Measurements from ENCODE around the gene UGT1A7.
"Not testable (repeated sequence)": the region's sequence is repeated elsewhere in the genome, so short reads cannot be mapped to it uniquely, and the experiment has no call there.

UGT1A7 gene

GRCh38 chr2:233679196-233679595, 2.5 kb upstream of the UGT1A7 start:
- no peak for FAIRE-seq
- no peak for DNase-seq (ENCODE audit: extremely low spot score, insufficient read length, low read depth)

- no peak for DNase-seq (ENCODE audit: extremely low spot score, insufficient read length, low read depth)
- FAIRE-seq = no peak
Measured at GRCh38 chr2:233680361-233681045, 1.2 kb upstream of the UGT1A7 start.

GRCh38 chr2:233684640-233685039, 2.9 kb downstream of the UGT1A7 start:
- FAIRE-seq (no peak), DNase-seq (ENCODE audit: extremely low spot score, insufficient read length, low read depth) (no peak)

GRCh38 chr2:233686928-233687327, 5.2 kb downstream of the UGT1A7 start:
- FAIRE-seq (no peak), DNase-seq (ENCODE audit: extremely low spot score, insufficient read length, low read depth) (no peak)

- FAIRE-seq (no peak), DNase-seq (ENCODE audit: extremely low spot score, insufficient read length, low read depth) (no peak)
Measured at GRCh38 chr2:233688341-233688740, 6.6 kb downstream of the UGT1A7 start.

- no peak for FAIRE-seq
- no peak for DNase-seq (ENCODE audit: extremely low spot score, insufficient read length, low read depth)
Measured at GRCh38 chr2:233689031-233689430, 7.3 kb downstream of the UGT1A7 start.

GRCh38 chr2:233689501-233689900, 7.8 kb downstream of the UGT1A7 start:
- DNase-seq (ENCODE audit: extremely low spot score, insufficient read length, low read depth) (no peak), FAIRE-seq (no peak)

GRCh38 chr2:233690444-233690843, 8.7 kb downstream of the UGT1A7 start:
- FAIRE-seq = no peak
- no peak for DNase-seq (ENCODE audit: extremely low spot score, insufficient read length, low read depth)

- no peak for FAIRE-seq
- DNase-seq (ENCODE audit: extremely low spot score, insufficient read length, low read depth) = no peak
Measured at GRCh38 chr2:233691443-233692433, 10.0 kb downstream of the UGT1A7 start.

GRCh38 chr2:233692648-233693047, 10.9 kb downstream of the UGT1A7 start, which contains the start of gene UGT1A6:
Gene UGT1A6 (plus strand): TSS chr2:233692890. CDS start chr2:233693005, 115 bp downstream.
- no peak for DNase-seq (ENCODE audit: extremely low spot score, insufficient read length, low read depth)
- no peak for FAIRE-seq

- no peak for FAIRE-seq
Measured at GRCh38 chr2:233693963-233694362, 12.3 kb downstream of the UGT1A7 start.

GRCh38 chr2:233698740-233699139, 17.0 kb downstream of the UGT1A7 start:
- FAIRE-seq (no peak), DNase-seq (ENCODE audit: extremely low spot score, insufficient read length, low read depth) (no peak)

More at GRCh38 chr2:233693963-233694362, 12.3 kb downstream of the UGT1A7 start:
- no peak for DNase-seq (ENCODE audit: extremely low spot score, insufficient read length, low read depth)

GRCh38 chr2:233699424-233700027, 17.8 kb downstream of the UGT1A7 start:
- no peak for FAIRE-seq
- no peak for DNase-seq (ENCODE audit: extremely low spot score, insufficient read length, low read depth)

GRCh38 chr2:233700028-233700635, 18.4 kb downstream of the UGT1A7 start:
- FAIRE-seq = no peak
- no peak for DNase-seq (ENCODE audit: extremely low spot score, insufficient read length, low read depth)

GRCh38 chr2:233700842-233701241, 19.1 kb downstream of the UGT1A7 start:
- FAIRE-seq; DNase-seq (ENCODE audit: extremely low spot score, insufficient read length, low read depth): not testable (repeated sequence)

GRCh38 chr2:233702238-233702637, 20.5 kb downstream of the UGT1A7 start:
- no peak for FAIRE-seq
- DNase-seq (ENCODE audit: extremely low spot score, insufficient read length, low read depth) = no peak

- FAIRE-seq (no peak), DNase-seq (ENCODE audit: extremely low spot score, insufficient read length, low read depth) (no peak)
Measured at GRCh38 chr2:233705911-233706506, 24.3 kb downstream of the UGT1A7 start.

GRCh38 chr2:233706720-233707119, 25.0 kb downstream of the UGT1A7 start:
- no peak for DNase-seq (ENCODE audit: extremely low spot score, insufficient read length, low read depth)
- no peak for FAIRE-seq

- DNase-seq (ENCODE audit: extremely low spot score, insufficient read length, low read depth) (no peak), FAIRE-seq (no peak)
Measured at GRCh38 chr2:233707940-233708644, 26.4 kb downstream of the UGT1A7 start.

All from GM18507 (cell line).